HEK293 (cell line): ENCODE measurements around the gene ZNF248.

Source experiments
- MEIS1 ChIP-seq: sonication (generic); formaldehyde crosslinking; IDR thresholded peaks from 2 replicates; pipeline ENCODE4 v1.8.1; 2022; ENCODE audit warnings: missing genetic modification reagents, mild to moderate bottlenecking, borderline replicate concordance
- SCRT2 ChIP-seq: fragments of 450-650 bp; formaldehyde crosslinking; IDR thresholded peaks from 2 replicates; pipeline ENCODE4 v1.5.1; 2016; ENCODE audit warnings: missing biosample characterization, missing genetic modification characterization
- TCF7L2 ChIP-seq: IDR thresholded peaks from 2 replicates; pipeline ENCODE4 v1.6.1; 2011; ENCODE audit warnings: low read depth, mild to moderate bottlenecking, inconsistent platforms, low read length, moderate library complexity, borderline replicate concordance
- ZBTB7A ChIP-seq: fragments of 450-650 bp; formaldehyde crosslinking; IDR thresholded peaks from 2 replicates; pipeline ENCODE4 v1.5.1; 2016; ENCODE audit warnings: low read depth, missing biosample characterization, missing genetic modification characterization
- ZNF23 ChIP-seq: fragments of 450-650 bp; formaldehyde crosslinking; IDR thresholded peaks from 2 replicates; pipeline ENCODE4 v1.5.1; 2016; ENCODE audit warnings: missing biosample characterization, missing genetic modification characterization, borderline replicate concordance
- ZNF529 ChIP-seq: fragments of 450-650 bp; formaldehyde crosslinking; IDR thresholded peaks from 2 replicates; pipeline ENCODE4 v1.5.1; 2017; ENCODE audit warnings: missing genetic modification characterization, missing biosample characterization; ENCODE audit not compliant: insufficient replicate concordance
- ZNF549 ChIP-seq: fragments of 450-650 bp; IDR thresholded peaks from 2 replicates; pipeline ENCODE4 v1.5.1; 2018; ENCODE audit warnings: missing biosample characterization, missing genetic modification characterization, mild to moderate bottlenecking, inconsistent platforms, moderate library complexity
- ZNF830 ChIP-seq: fragments of 450-650 bp; IDR thresholded peaks from 2 replicates; pipeline ENCODE4 v1.5.0; 2018; ENCODE audit warnings: missing biosample characterization, missing genetic modification characterization, low read depth, mild to moderate bottlenecking, moderate library complexity
- TF ChIP-seq, protein P1 (sequence below): fragments of 450-650 bp; formaldehyde crosslinking; IDR thresholded peaks from 2 replicates; pipeline ENCODE4 v1.5.1; 2016; ENCODE audit warnings: missing biosample characterization, missing genetic modification characterization
- TF ChIP-seq, protein P2 (sequence below): sonication (generic); formaldehyde crosslinking; IDR thresholded peaks from 2 replicates; pipeline ENCODE4 v1.8.1; 2022; ENCODE audit warnings: mild to moderate bottlenecking, moderate library complexity, missing genetic modification reagents

DNA sequence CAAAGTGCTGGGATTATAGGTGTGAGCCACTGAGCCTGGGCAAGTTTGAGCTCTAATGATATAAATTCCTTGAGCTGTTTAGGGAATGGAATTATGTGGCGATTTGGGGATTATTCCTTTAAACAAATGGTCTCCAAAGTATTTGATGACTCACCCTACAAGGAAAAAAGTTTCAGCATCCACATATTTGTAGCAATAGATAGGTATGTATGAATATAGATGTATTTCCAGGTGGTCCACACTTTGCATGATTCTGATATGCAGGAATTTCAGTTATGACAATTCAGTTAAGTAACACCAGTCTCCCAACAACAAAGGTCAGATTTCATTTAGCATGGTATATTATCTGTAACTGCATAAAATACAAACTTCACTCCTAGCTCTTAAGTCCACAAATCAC lies 92.2 kb downstream of the ZNF248 start:
- TF ChIP-seq MEIS1 (CRISPR knock-in tag) (no peak), ZNF529 (no peak), ZNF549 (no peak), ZBTB7A (tag by site-specific recombination) (no peak), ZNF23 (tag by site-specific recombination) (no peak), ZNF830 (no peak), SCRT2 (tag by site-specific recombination) (no peak), TCF7L2 (no peak)
- TF ChIP-seq, protein P1, sequence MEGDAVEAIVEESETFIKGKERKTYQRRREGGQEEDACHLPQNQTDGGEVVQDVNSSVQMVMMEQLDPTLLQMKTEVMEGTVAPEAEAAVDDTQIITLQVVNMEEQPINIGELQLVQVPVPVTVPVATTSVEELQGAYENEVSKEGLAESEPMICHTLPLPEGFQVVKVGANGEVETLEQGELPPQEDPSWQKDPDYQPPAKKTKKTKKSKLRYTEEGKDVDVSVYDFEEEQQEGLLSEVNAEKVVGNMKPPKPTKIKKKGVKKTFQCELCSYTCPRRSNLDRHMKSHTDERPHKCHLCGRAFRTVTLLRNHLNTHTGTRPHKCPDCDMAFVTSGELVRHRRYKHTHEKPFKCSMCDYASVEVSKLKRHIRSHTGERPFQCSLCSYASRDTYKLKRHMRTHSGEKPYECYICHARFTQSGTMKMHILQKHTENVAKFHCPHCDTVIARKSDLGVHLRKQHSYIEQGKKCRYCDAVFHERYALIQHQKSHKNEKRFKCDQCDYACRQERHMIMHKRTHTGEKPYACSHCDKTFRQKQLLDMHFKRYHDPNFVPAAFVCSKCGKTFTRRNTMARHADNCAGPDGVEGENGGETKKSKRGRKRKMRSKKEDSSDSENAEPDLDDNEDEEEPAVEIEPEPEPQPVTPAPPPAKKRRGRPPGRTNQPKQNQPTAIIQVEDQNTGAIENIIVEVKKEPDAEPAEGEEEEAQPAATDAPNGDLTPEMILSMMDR (tag by site-specific recombination) = no peak
- TF ChIP-seq, protein P2, sequence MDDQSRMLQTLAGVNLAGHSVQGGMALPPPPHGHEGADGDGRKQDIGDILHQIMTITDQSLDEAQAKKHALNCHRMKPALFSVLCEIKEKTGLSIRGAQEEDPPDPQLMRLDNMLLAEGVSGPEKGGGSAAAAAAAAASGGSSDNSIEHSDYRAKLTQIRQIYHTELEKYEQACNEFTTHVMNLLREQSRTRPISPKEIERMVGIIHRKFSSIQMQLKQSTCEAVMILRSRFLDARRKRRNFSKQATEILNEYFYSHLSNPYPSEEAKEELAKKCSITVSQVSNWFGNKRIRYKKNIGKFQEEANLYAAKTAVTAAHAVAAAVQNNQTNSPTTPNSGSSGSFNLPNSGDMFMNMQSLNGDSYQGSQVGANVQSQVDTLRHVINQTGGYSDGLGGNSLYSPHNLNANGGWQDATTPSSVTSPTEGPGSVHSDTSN (CRISPR knock-in tag) = no peak
